ENCODE measurements around the gene MDFI.

MDFI gene

DNA sequence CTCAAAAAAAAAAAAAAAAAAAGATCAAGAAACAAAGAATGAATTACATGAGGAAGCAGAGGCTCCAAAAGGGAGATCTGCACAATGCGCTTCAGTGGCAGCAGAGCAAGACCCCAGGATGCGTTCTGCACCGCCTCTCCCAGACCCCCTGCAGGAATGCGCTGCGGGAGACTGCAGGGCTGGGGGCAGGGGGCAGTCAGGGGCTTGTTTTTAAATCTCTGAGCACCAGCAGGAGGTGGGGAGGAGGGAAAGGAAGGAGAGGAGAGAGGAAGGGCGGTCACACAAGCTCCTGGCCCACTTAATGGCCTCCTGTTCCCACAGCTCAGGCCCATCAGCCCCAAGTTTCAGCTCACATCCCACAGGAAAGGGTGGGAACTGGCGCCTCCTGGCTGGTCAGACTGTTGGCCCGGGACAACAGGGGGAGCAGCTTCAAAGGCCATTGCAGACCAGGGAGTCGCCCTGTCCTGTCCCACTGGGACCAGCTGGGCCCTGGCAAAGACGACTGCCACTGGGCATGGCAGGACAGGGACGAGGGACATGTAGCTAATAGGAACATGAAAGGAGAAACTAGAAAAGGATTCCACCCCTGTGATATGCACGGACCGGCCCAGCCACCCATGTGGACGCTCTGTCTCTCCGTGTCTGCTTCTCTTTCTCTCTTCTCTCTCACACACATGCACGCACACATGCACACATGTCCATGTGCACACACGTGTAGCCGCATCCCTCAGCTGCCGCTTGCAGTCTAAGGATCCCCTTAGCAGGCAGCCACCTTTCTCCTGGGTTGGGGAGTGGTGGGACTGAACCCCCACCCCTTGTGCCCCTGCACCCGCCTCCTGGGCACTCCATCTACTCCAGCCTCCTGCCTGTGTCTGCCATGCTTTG lies 62.4 kb downstream of the MDFI start:
- no peak overlapping the region for H3K27ac ChIP-seq
- TF ChIP-seq, protein P1, sequence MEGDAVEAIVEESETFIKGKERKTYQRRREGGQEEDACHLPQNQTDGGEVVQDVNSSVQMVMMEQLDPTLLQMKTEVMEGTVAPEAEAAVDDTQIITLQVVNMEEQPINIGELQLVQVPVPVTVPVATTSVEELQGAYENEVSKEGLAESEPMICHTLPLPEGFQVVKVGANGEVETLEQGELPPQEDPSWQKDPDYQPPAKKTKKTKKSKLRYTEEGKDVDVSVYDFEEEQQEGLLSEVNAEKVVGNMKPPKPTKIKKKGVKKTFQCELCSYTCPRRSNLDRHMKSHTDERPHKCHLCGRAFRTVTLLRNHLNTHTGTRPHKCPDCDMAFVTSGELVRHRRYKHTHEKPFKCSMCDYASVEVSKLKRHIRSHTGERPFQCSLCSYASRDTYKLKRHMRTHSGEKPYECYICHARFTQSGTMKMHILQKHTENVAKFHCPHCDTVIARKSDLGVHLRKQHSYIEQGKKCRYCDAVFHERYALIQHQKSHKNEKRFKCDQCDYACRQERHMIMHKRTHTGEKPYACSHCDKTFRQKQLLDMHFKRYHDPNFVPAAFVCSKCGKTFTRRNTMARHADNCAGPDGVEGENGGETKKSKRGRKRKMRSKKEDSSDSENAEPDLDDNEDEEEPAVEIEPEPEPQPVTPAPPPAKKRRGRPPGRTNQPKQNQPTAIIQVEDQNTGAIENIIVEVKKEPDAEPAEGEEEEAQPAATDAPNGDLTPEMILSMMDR (conservative IDR thresholded peaks at IDR 0.05): no peak

DNA sequence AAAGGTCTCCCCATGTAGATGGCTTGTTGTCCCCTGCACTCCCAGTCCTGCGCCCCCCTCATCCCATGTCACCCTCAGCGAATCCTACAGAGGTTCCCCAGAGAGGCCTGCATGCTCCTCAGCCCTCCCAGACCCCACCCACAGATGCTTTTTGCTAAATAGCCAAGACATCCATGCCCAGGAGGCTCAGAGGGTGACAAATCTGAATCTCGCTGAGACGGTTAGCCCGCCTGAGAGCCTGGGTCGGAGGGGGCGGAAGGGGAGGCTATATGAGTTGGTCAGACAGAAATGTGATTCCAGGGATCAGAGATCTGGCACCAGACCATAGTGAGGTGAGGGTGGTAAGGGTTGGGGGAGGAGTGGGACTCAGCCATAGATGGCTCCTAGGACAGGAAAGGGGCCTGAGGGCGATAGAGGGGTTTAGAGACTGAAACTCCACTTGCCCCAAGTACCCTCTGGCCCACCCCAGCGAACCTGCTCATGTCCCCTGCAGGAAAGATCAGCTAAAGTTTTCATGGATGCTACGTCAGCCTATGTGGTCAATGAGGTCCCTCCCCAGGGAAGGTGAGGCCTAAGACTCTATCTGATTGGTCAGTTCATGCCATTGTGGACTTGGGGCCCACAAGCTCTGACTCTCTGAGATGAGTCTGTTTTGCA lies 63.9 kb downstream of the MDFI start:
- TF ChIP-seq, protein P1 (conservative IDR thresholded peaks at IDR 0.05): no peak
- H3K27ac ChIP-seq: no peak overlapping the region

DNA sequence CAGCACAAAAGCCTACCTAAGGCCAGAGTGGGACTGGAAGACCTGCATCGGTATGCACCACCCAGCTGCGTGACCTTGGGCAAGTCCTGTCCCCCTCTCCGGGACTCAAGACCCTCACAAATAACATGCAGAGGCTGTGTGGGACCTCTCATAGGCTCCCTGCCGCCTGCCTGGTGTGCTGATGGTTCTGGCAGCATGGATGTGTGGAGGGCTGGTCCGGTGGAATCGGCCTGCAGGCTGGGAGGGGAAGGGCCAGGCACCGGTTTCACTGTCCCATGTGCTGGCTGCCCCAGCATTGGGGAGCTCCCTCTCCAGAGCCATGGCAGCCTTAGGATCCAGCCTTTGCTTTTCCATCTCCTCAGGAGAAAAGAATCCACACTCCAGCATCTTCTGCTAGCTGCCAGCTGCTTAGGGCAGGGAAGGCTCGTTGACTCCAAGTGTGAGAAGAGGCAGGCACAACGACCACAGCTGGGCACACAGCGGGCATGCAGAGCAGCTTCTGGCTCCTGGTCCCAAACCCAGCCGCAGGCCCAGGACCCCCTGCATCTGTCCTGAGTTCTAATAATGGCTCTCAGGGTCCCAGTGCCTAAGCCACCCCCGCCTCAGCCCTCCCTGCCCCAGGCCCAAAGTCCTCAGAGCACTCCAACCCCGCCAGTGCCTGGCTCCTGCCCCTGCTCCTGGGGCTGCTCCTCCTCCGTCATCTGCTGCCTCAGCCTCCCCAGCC lies 64.7 kb downstream of the MDFI start:
- TF ChIP-seq, protein P1 (conservative IDR thresholded peaks at IDR 0.05): no peak
- no peak overlapping the region for H3K27ac ChIP-seq
